ENCODE measurements around the gene RAB29. TPM values are rescaled to one million over a fixed set of nuclear protein-coding genes. Genes with fewer than 3 reads are reported as not detected.

The RAB29 gene
- total RNA-seq, 1 experiment from 2014 or later = 11.0 TPM

DNA sequence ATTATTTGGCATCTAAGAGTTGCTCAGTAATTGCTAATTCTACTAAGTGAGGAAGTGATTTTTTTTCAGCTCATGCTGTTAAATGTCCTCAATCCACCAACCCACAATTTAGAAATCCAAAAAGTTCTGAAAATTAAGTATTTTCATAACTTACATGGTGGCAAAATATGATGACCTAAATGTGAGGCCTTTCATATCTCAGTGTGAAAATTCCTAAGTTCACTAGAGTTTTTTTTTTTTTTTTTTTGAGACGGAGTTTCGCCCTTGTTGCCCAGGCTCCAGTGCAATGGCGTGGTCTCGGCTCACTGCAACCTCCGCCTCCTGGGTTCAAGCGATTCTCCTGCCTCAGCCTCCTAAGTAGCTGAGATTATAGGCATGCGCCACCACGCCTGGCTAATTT lies 30.9 kb downstream of the RAB29 start:
- ChIA-PET POLR2A (no interaction called here), CTCF (interaction anchor here (1.8 kb wide), 1 partner anchor 86 kb away, joined by 8 read pairs; no protein-coding TSS in a partner anchor)
- no peak for ATAC-seq
- Mint-ChIP-seq H3K4me3 (peak overlapping the region; percentile 19), H3K4me1 (peaks cover 70% of the 10 kb centered on the region), H3K27me3 (ENCODE audit: low read depth) (no peaks in the 10 kb centered on the region), H3K27ac (peak overlapping the region; percentile 94), H3K36me3 (peaks cover 11% of the 10 kb centered on the region), H3K9me3 (no peaks in the 10 kb centered on the region)
- TF ChIP-seq FOXP1 (CRISPR knock-in tag; IDR thresholded peaks at IDR 0.05; ENCODE audit: borderline replicate concordance) = no peak
- TF ChIP-seq, protein P1, sequence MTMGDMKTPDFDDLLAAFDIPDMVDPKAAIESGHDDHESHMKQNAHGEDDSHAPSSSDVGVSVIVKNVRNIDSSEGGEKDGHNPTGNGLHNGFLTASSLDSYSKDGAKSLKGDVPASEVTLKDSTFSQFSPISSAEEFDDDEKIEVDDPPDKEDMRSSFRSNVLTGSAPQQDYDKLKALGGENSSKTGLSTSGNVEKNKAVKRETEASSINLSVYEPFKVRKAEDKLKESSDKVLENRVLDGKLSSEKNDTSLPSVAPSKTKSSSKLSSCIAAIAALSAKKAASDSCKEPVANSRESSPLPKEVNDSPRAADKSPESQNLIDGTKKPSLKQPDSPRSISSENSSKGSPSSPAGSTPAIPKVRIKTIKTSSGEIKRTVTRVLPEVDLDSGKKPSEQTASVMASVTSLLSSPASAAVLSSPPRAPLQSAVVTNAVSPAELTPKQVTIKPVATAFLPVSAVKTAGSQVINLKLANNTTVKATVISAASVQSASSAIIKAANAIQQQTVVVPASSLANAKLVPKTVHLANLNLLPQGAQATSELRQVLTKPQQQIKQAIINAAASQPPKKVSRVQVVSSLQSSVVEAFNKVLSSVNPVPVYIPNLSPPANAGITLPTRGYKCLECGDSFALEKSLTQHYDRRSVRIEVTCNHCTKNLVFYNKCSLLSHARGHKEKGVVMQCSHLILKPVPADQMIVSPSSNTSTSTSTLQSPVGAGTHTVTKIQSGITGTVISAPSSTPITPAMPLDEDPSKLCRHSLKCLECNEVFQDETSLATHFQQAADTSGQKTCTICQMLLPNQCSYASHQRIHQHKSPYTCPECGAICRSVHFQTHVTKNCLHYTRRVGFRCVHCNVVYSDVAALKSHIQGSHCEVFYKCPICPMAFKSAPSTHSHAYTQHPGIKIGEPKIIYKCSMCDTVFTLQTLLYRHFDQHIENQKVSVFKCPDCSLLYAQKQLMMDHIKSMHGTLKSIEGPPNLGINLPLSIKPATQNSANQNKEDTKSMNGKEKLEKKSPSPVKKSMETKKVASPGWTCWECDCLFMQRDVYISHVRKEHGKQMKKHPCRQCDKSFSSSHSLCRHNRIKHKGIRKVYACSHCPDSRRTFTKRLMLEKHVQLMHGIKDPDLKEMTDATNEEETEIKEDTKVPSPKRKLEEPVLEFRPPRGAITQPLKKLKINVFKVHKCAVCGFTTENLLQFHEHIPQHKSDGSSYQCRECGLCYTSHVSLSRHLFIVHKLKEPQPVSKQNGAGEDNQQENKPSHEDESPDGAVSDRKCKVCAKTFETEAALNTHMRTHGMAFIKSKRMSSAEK (CRISPR knock-in tag; IDR thresholded peaks at IDR 0.05; ENCODE audit: borderline replicate concordance) = no peak
- no peak for TF ChIP-seq TCF7 (CRISPR knock-in tag; IDR thresholded peaks at IDR 0.05; ENCODE audit: low read depth)
- DNase-seq (ENCODE audit: low spot score) = no peak

DNA sequence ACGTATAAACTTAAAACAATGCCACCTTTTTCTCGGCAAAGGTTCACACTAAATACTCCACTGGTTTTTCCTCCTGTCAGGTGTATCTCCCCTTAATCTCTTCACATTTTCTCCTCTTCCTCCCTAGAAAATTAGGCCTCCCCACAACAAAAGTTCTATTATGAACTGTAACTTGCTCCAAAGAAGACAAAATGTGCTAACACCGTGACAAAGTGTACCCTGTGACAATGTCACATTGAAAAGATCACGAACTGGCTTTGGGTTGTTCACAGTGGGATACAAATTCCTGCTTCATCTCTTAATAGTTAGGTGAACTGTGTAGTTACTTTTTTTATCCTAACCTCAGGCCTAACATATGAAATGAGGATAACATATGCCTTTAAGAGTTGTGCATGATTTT lies 31.3 kb downstream of the RAB29 start:
- peaks cover 11% of the 10 kb centered on the region for H3K36me3 Mint-ChIP-seq
- H3K27ac Mint-ChIP-seq = peak overlapping the region; percentile 94
- no peaks in the 10 kb centered on the region for H3K9me3 Mint-ChIP-seq
- peak overlapping the region; percentile 19 for H3K4me3 Mint-ChIP-seq
- TF ChIP-seq, protein P2, sequence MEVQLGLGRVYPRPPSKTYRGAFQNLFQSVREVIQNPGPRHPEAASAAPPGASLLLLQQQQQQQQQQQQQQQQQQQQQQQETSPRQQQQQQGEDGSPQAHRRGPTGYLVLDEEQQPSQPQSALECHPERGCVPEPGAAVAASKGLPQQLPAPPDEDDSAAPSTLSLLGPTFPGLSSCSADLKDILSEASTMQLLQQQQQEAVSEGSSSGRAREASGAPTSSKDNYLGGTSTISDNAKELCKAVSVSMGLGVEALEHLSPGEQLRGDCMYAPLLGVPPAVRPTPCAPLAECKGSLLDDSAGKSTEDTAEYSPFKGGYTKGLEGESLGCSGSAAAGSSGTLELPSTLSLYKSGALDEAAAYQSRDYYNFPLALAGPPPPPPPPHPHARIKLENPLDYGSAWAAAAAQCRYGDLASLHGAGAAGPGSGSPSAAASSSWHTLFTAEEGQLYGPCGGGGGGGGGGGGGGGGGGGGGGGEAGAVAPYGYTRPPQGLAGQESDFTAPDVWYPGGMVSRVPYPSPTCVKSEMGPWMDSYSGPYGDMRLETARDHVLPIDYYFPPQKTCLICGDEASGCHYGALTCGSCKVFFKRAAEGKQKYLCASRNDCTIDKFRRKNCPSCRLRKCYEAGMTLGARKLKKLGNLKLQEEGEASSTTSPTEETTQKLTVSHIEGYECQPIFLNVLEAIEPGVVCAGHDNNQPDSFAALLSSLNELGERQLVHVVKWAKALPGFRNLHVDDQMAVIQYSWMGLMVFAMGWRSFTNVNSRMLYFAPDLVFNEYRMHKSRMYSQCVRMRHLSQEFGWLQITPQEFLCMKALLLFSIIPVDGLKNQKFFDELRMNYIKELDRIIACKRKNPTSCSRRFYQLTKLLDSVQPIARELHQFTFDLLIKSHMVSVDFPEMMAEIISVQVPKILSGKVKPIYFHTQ (CRISPR knock-in tag; IDR thresholded peaks at IDR 0.05) = peak; percentile 50; the same call in 1 of the 2 replicates
- TF ChIP-seq GABPB1 (CRISPR knock-in tag; IDR thresholded peaks at IDR 0.05) (no peak), NFATC4 (CRISPR knock-in tag; IDR thresholded peaks at IDR 0.05) (0 out of 2 replicates have a peak, but pooled peaks have one; percentile 24)
- TF ChIP-seq, protein P3, sequence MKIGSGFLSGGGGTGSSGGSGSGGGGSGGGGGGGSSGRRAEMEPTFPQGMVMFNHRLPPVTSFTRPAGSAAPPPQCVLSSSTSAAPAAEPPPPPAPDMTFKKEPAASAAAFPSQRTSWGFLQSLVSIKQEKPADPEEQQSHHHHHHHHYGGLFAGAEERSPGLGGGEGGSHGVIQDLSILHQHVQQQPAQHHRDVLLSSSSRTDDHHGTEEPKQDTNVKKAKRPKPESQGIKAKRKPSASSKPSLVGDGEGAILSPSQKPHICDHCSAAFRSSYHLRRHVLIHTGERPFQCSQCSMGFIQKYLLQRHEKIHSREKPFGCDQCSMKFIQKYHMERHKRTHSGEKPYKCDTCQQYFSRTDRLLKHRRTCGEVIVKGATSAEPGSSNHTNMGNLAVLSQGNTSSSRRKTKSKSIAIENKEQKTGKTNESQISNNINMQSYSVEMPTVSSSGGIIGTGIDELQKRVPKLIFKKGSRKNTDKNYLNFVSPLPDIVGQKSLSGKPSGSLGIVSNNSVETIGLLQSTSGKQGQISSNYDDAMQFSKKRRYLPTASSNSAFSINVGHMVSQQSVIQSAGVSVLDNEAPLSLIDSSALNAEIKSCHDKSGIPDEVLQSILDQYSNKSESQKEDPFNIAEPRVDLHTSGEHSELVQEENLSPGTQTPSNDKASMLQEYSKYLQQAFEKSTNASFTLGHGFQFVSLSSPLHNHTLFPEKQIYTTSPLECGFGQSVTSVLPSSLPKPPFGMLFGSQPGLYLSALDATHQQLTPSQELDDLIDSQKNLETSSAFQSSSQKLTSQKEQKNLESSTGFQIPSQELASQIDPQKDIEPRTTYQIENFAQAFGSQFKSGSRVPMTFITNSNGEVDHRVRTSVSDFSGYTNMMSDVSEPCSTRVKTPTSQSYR (CRISPR knock-in tag; IDR thresholded peaks at IDR 0.05) = no peak
- peaks cover 74% of the 10 kb centered on the region for H3K4me1 Mint-ChIP-seq
- ATAC-seq (no peak), DNase-seq (ENCODE audit: low spot score) (no peak)
- CTCF ChIA-PET = no interaction called here
- no peaks in the 10 kb centered on the region for H3K27me3 Mint-ChIP-seq (ENCODE audit: low read depth)
- POLR2A ChIA-PET = no interaction called here

DNA sequence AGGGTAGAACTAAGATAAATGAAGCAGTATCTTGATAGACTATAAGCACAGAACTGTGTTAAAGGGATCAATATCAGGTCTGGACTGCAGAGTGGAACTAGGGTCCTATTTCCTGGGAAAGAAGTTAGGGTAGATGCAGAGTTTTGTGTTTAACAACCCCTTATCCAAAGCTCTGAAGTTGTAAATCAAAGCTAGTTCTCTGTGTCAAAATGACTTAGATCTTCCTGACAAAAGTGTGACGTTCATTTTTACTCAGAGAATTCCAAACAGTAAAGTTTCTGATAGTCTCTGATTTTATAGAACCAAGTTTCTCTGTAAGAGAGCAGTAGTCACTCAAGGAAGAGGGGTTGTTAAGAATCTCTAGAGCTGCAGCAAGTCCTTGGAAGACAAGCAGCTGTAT lies 33.6 kb downstream of the RAB29 start:
- POLR2A ChIA-PET = no interaction called here
- CTCF ChIA-PET = interaction anchor here (1.4 kb wide), 1 partner anchor 153 kb away, joined by 4 read pairs; no protein-coding TSS in a partner anchor
- peaks cover 62% of the 10 kb centered on the region for H3K4me1 Mint-ChIP-seq
- ATAC-seq (no peak), DNase-seq (ENCODE audit: low spot score) (no peak)
- peaks cover 8% of the 10 kb centered on the region for H3K36me3 Mint-ChIP-seq
- peak overlapping the region; percentile 90 for H3K27ac Mint-ChIP-seq
- H3K27me3 Mint-ChIP-seq (ENCODE audit: low read depth) = no peaks in the 10 kb centered on the region
- H3K4me3 Mint-ChIP-seq = no peak overlapping the region
- H3K9me3 Mint-ChIP-seq = no peaks in the 10 kb centered on the region
- TF ChIP-seq FOXK1 (CRISPR knock-in tag; IDR thresholded peaks at IDR 0.05) = no peak
- TF ChIP-seq, protein P4, sequence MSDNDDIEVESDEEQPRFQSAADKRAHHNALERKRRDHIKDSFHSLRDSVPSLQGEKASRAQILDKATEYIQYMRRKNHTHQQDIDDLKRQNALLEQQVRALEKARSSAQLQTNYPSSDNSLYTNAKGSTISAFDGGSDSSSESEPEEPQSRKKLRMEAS (CRISPR knock-in tag; IDR thresholded peaks at IDR 0.05) = no peak
- no peak for TF ChIP-seq TP53 (CRISPR knock-in tag; IDR thresholded peaks at IDR 0.05)
- TF ChIP-seq SP1 (CRISPR knock-in tag; conservative IDR thresholded peaks at IDR 0.05) = no peak
- no peak for TF ChIP-seq KAT7 (CRISPR knock-in tag; IDR thresholded peaks at IDR 0.05; ENCODE audit: borderline replicate concordance)
- TF ChIP-seq ESRRA (CRISPR knock-in tag; IDR thresholded peaks at IDR 0.05; ENCODE audit: borderline replicate concordance) = no peak
- no peak for TF ChIP-seq PRRX2 (CRISPR knock-in tag; IDR thresholded peaks at IDR 0.05)
- TF ChIP-seq, protein P1 (CRISPR knock-in tag; IDR thresholded peaks at IDR 0.05; ENCODE audit: borderline replicate concordance) = no peak
- TF ChIP-seq, protein P5, sequence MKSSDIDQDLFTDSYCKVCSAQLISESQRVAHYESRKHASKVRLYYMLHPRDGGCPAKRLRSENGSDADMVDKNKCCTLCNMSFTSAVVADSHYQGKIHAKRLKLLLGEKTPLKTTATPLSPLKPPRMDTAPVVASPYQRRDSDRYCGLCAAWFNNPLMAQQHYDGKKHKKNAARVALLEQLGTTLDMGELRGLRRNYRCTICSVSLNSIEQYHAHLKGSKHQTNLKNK (CRISPR knock-in tag; IDR thresholded peaks at IDR 0.05) = no peak
- no peak for TF ChIP-seq ZNF138 (CRISPR knock-in tag; conservative IDR thresholded peaks at IDR 0.05)

All from WTC11 (cell line).